Naive thymus-derived CD8-positive, alpha-beta T cell (primary cell): ENCODE measurements around the gene IRX4. TPM values are rescaled to one million over a fixed set of nuclear protein-coding genes. Genes with fewer than 3 reads are reported as not detected.

ENCODE experiments used
- ATAC-seq, 2 donors: fragments of 150-1000 bp; cut with Tn5 transposase in 1 of 2; sonication (Bioruptor Pico), chemical (Tn5 transposase) in 1 of 2; 1 replicate in 1 of 2; 2 replicates in 1 of 2; pipeline ENCODE4 v1.10.0; 2021; ENCODE audit warnings: mild to moderate bottlenecking in 2 of 2, moderate library complexity in 2 of 2
- POLR2A ChIA-PET: fragments of 350-600 bp; sonication (Branson Sonifier 250); formaldehyde crosslinking; loops from one replicate; lab custom pipeline; 2021; ENCODE audit warnings: antibody characterized with exemption; lab: Charles Lee
- DNase-seq, 10 donors: peaks; one replicate each; pipeline versions ENCODE4 v3.0.0 to v3.0.0-alpha.2; 2020 to 2022
- H3K27ac Mint-ChIP-seq, 10 donors: one replicate each; pipeline ENCODE4 v1.8.0; 2020 to 2022; ENCODE audit warnings: mild to moderate bottlenecking in 10 of 10, mixed read lengths in 10 of 10, moderate library complexity in 4 of 10, inconsistent platforms in 1 of 10
- H3K27me3 Mint-ChIP-seq, 5 donors: one replicate each; pipeline ENCODE4 v1.8.0; 2021 to 2022; ENCODE audit warnings: mixed read lengths in 5 of 5
- H3K36me3 Mint-ChIP-seq, 3 donors: one replicate each; pipeline ENCODE4 v1.8.0; 2020 to 2022; ENCODE audit warnings: mixed read lengths in 3 of 3, mild to moderate bottlenecking in 2 of 3, inconsistent platforms in 1 of 3
- H3K4me1 Mint-ChIP-seq, 4 donors: one replicate each; pipeline ENCODE4 v1.8.0; 2021 to 2022; ENCODE audit warnings: mixed read lengths in 4 of 4
- H3K4me3 Mint-ChIP-seq, 10 donors: one replicate each; pipeline ENCODE4 v1.8.0; 2020 to 2022; ENCODE audit warnings: mild to moderate bottlenecking in 10 of 10, mixed read lengths in 10 of 10, moderate library complexity in 6 of 10, inconsistent platforms in 1 of 10
- H3K9me3 Mint-ChIP-seq, 9 donors: one replicate each; pipeline ENCODE4 v1.8.0; 2020 to 2022; ENCODE audit warnings: mixed read lengths in 9 of 9, mild to moderate bottlenecking in 3 of 9, inconsistent platforms in 1 of 9, moderate library complexity in 1 of 9
- polyA plus RNA-seq, 3 donors: library from polyadenylated mRNA; unstranded; fragments of 300-500 nt; fragmentation: Illumina TruSeq; gene quantifications; one replicate each; pipeline ENCODE4 v1.2.3, GENCODE V29; 2021
- total RNA-seq, 8 experiments: library from RNA in 2 of 8; stranded (reverse) in 2 of 8; gene quantifications; one replicate each; pipeline ENCODE4 v1.2.3 and lab custom pipeline; 2021 to 2026

The IRX4 gene
- total and polyA plus RNA-seq, 5 experiments from 2014 or later = not detected

DNA sequence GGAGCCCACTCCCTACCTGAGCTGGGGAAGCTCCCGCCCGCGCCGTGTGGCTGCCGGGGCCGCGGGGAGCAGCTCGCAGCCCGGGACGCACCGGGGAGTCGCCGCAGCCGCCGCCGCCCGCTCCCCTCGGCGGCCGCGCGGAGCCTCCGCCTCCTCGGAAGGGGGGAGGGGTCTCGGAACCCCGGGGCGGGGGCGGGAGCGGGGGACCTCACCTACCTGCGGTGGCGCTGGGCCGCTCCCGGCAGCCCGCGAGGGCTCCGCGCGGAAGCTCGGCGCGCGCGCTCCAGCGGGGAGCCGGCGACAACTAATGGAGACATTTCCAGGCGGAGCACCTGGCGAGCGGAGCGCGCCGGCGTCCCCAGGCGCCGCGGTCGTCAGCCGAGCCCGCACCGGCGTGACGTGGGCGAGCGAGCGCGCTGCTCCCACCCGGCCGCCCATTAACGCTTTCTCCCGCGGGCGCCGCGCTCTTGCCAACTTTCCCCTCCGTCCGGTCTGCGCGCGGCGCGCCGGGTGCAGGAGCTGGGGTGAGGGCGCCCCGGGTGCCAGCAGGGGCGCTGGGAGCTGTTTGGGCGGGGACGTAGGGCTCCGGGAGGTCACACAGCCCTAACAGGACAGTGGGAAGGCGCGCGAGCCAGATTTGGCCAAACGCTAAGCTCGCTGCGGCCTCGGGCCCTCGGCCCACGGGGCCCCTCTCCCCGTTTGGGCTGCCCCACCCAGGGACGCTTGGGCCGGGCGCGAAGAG lies 4.3 kb upstream of the IRX4 start:
- Mint-ChIP-seq H3K27me3 (peaks cover 12 to 47% (median 33%) of the 10 kb centered on the region in 5 donors), H3K9me3 (no peaks in the 10 kb centered on the region), H3K27ac (no peak overlapping the region), H3K36me3 (no peaks in the 10 kb centered on the region), H3K4me3 (no peak overlapping the region), H3K4me1 (peaks cover 2 to 19% (median 9%) of the 10 kb centered on the region in 4 donors)
- ATAC-seq (no peak), DNase-seq (no peak)
- POLR2A ChIA-PET = no interaction called here

DNA sequence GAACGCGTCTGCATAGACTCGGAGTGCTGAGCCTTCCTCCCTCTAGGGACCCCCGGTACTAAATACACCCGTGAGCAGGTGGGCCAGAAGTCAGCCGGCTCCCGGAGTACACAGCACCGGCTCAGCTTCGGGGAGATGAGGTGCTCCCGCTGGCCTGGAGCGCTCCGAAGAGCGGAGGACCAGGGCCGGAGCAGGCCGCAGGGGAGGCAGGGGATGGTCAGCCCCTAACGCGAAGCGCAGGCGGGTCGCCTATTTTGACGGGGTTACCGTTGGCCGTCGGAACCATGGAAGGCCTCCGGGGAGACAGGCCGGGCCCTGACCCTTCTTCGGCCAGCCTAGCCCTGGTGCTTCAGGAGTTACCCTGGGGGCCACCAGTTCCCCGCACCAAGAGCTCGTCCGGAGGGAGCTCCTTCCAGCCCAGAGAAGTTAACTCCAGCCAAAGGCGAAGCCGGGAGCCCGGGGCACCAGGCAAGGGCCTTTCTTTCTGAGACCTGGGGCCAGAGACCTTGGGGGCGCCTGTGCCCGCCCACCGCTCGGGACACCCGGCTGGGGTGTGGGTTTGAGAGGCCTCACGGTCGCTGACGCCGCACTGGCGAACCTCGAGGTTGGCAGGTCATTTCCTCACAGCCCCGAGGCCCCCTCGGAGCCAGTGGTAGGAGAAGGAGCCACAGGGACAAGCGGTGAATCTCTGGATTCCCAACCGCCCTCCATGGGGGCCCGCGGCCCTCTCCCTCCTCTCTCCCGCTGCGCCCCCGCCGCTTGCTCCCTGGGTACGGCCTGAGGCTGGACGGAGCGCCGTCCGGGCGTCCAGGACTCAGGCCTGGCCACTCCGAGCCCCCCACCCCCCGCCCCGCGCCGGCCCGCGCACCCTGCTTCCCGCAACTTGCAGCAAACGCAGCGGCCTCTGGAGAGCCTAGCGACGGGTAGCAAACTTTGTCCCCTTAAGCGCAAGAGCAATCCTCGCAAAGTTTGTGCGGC lies 3.4 kb upstream of the IRX4 start:
- H3K4me3 Mint-ChIP-seq = peak overlapping the region in 2 of 10 donors; percentile 19 to 36
- peaks cover 2 to 24% (median 10%) of the 10 kb centered on the region in 4 donors for H3K4me1 Mint-ChIP-seq
- DNase-seq (no peak), ATAC-seq (no peak)
- POLR2A ChIA-PET = no interaction called here
- no peak overlapping the region for H3K27ac Mint-ChIP-seq
- peaks cover 15 to 54% (median 36%) of the 10 kb centered on the region in 5 donors for H3K27me3 Mint-ChIP-seq
- H3K36me3 Mint-ChIP-seq = no peaks in the 10 kb centered on the region
- H3K9me3 Mint-ChIP-seq = no peaks in the 10 kb centered on the region

DNA sequence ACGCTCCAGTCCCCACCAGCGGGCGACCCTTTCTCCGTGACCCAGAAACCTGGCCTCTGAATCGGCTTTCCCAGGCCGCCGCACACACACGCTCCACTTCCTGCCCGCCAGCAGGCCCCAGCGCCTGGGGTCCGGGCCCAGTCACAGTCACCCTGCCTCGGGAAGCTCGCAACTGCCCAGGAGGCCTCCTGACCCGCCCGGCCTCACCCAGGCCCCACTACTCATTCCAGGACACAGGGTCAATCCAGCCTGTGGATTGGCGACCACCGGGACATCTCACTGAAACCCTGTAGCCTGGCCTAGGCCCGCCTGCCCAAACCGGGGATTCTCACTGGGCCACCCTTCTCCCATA lies 2.7 kb upstream of the IRX4 start:
- Mint-ChIP-seq H3K9me3 (no peaks in the 10 kb centered on the region), H3K36me3 (no peaks in the 10 kb centered on the region), H3K4me1 (peaks cover 2 to 30% (median 13%) of the 10 kb centered on the region in 4 donors), H3K27me3 (peaks cover 18 to 61% (median 38%) of the 10 kb centered on the region in 5 donors), H3K27ac (no peak overlapping the region), H3K4me3 (peak overlapping the region in 2 of 10 donors; percentile 19 to 36)
- DNase-seq (no peak), ATAC-seq (no peak)
- POLR2A ChIA-PET = no interaction called here

DNA sequence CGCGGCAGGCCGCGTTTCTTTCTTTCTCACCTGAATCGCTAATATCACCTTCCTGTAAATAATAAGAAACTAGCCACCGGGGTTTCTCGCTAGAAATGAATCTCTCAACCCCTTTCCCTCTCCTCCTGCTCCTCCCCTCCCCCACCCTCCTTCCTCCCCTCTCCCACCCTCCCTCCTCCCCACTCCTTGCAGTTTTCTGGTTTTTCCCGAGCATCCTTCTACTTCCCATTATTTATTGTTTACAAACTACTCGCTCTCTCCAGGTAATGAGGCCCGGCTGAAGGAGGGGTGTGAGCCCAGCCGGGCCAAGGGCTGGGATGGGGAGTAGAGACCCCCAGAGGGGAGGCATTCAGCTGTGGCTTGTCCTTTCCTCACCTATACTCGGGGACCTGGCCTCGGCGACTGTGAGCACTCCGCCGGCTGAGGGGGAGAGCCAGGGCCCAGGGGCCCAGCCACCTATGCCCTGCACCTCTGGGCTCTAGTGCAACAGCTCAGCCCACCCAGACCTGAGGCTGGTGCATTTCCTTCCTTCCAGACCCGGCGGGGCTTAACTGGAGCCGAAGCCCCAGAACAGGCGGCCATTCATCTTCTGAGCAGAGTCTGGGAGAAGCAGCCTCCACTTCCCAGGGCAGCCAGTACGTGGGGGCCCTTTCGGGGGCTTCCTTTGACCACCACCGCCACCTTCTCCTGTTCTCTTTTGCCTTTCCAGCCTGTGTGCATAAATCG lies 2.1 kb upstream of the IRX4 start:
- H3K27me3 Mint-ChIP-seq = peaks cover 22 to 62% (median 42%) of the 10 kb centered on the region in 5 donors
- H3K36me3 Mint-ChIP-seq = no peaks in the 10 kb centered on the region
- H3K4me3 Mint-ChIP-seq = peak overlapping the region in 3 of 10 donors; percentile 19 to 66 (median 49)
- peaks cover 2 to 34% (median 14%) of the 10 kb centered on the region in 4 donors for H3K4me1 Mint-ChIP-seq
- H3K9me3 Mint-ChIP-seq = no peaks in the 10 kb centered on the region
- no peak overlapping the region for H3K27ac Mint-ChIP-seq
- POLR2A ChIA-PET = no interaction called here
- no peak for DNase-seq
- no peak for ATAC-seq

DNA sequence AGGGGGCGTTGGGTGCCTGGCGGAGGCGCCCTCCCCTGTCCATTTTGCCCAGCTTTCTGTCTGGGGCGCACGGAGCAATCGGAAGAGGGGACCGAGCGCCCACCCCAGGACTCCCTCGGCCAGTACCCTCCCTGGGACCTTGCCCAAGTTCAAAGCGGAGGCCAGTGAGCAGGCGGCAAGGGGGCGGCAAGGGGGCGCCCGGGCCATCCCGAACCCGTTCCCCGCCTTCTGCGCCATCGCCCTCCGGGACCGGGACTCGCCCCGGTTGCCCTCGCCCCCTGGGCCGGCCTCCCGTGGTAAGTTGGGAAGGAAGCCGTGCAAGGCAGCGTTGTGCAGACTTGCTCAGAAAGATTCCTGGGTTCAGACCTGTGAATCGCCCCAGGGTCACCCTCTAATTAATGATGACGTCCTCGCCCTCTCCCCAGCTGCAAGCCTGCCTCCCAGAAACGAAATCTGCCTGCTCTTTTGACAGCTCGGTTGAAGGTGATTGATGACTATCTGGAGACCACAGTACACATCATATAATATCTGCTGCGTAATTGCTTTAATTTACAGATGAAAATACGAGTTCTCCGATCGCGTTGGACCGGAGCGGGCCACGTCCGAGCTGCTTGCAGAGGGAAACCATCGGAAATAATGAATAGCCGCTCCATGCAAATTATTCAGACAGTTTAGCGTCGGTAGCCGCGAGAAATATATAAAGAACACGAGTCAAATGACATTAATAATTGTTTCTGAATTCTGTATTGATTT lies 1.4 kb upstream of the IRX4 start:
- H3K4me3 Mint-ChIP-seq = peak overlapping the region in 7 of 10 donors; percentile 15 to 66 (median 43)
- POLR2A ChIA-PET = no interaction called here
- ATAC-seq (no peak), DNase-seq (no peak)
- peaks cover 0 to 2% (median 0%) of the 10 kb centered on the region in 9 donors for H3K9me3 Mint-ChIP-seq
- peaks cover 25 to 62% (median 43%) of the 10 kb centered on the region in 5 donors for H3K27me3 Mint-ChIP-seq
- peaks cover 4 to 34% (median 15%) of the 10 kb centered on the region in 4 donors for H3K4me1 Mint-ChIP-seq
- H3K36me3 Mint-ChIP-seq = peaks cover 0 to 2% (median 0%) of the 10 kb centered on the region in 3 donors
- no peak overlapping the region for H3K27ac Mint-ChIP-seq

DNA sequence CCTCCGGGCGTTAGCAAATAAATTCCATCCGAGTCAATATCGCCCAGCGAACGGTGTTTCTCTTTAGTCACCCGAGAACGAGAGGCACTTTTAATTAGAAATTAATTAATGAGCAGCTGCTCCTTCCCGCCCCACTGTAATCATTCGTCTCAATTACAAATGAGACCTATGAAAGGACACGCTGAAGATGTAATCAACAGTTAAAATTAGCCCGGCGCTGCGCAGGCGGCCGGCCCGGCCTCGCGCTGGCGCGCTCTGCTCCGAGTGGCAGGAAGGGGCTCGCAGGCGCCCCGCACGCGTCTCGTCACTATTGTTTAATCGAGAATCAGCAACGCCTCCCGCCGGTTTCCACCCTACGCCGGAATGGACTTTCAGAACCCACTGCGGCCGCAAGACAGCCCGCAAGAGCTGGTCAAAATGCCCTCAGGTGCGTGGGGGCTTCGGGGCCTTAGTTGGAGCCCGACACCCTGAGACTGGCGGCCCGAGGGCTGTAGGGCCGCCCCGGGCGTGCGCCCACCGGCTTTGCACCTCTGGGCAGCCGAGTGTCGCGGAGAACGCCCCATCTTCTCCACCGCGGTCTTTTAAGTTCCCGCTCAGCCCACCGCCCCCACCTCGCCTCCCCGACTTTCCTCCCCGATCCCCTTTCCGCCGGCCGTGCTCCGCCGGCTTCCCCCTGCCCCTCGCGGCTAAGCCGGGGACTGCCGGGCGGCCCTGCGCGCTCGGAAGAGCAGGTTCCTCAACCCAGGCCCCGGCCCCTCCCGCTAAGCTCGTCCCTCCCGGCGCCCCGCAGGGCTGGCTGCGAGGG lies 597 bp upstream of the IRX4 start:
- H3K27ac Mint-ChIP-seq = no peak overlapping the region
- peak overlapping the region in 5 of 10 donors; percentile 6 to 51 (median 44) for H3K4me3 Mint-ChIP-seq
- peaks cover 24 to 57% (median 35%) of the 10 kb centered on the region in 5 donors for H3K27me3 Mint-ChIP-seq
- no peak for DNase-seq
- no peak for ATAC-seq
- H3K9me3 Mint-ChIP-seq = peaks cover 0 to 2% (median 0%) of the 10 kb centered on the region in 9 donors
- POLR2A ChIA-PET = no interaction called here
- peaks cover 4 to 34% (median 14%) of the 10 kb centered on the region in 4 donors for H3K4me1 Mint-ChIP-seq
- peaks cover 0 to 2% (median 0%) of the 10 kb centered on the region in 3 donors for H3K36me3 Mint-ChIP-seq

GRCh38 chr5:1881731-1882336 lies 891 bp downstream of the IRX4 start:
- no peak for ATAC-seq
- peak overlapping the region in 4 of 10 donors; percentile 23 to 52 (median 39) for H3K4me3 Mint-ChIP-seq

DNA sequence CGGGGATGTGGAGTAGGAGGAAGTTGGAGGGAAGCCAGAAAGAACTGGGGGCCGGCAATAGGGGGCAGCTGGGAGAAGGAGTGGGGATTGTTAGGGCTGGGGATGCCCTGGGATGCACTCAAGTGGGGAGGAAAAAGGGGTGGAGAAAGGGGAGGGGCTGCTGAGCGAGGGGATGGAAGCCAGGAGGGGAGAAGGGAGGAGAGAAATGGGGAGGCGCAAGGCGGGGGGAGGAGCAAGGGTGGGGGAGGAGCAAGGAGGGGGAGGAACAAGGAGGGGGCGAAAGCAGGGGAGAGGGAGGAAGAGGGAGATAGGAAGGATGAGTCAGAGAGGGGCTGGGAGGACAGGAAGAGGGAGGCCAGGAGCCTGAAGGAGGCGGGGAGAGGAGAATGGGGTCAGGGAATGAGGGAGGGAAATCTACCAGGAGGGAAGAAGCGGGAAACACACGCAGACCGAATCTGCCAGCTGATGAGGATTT lies 1.6 kb downstream of the IRX4 start:
- DNase-seq (no peak), ATAC-seq (no peak)
- peaks cover 0 to 2% (median 0%) of the 10 kb centered on the region in 3 donors for H3K36me3 Mint-ChIP-seq
- H3K27ac Mint-ChIP-seq = no peak overlapping the region
- peaks cover 27 to 63% (median 40%) of the 10 kb centered on the region in 5 donors for H3K27me3 Mint-ChIP-seq
- POLR2A ChIA-PET = no interaction called here
- peaks cover 0 to 3% (median 0%) of the 10 kb centered on the region in 9 donors for H3K9me3 Mint-ChIP-seq
- H3K4me1 Mint-ChIP-seq = peaks cover 4 to 35% (median 18%) of the 10 kb centered on the region in 4 donors
- peak overlapping the region in 3 of 10 donors; percentile 23 to 40 (median 26) for H3K4me3 Mint-ChIP-seq

More at GRCh38 chr5:1881731-1882336, 891 bp downstream of the IRX4 start:
- Mint-ChIP-seq H3K9me3 (peaks cover 0 to 3% (median 0%) of the 10 kb centered on the region in 9 donors), H3K36me3 (peaks cover 0 to 2% (median 0%) of the 10 kb centered on the region in 3 donors), H3K4me1 (peaks cover 4 to 34% (median 18%) of the 10 kb centered on the region in 4 donors), H3K27ac (no peak overlapping the region), H3K27me3 (peaks cover 27 to 62% (median 40%) of the 10 kb centered on the region in 5 donors)
- POLR2A ChIA-PET = no interaction called here
- DNase-seq = no peak

GRCh38 chr5:1880377-1881025 lies 2.2 kb downstream of the IRX4 start:
- Mint-ChIP-seq H3K4me3 (peak overlapping the region in 4 of 10 donors; percentile 6 to 46 (median 18)), H3K9me3 (peaks cover 0 to 3% (median 0%) of the 10 kb centered on the region in 9 donors)

More at GRCh38 chr5:1880377-1881025, 2.2 kb downstream of the IRX4 start:
- Mint-ChIP-seq H3K4me1 (peaks cover 7 to 37% (median 22%) of the 10 kb centered on the region in 4 donors), H3K27me3 (peaks cover 28 to 62% (median 41%) of the 10 kb centered on the region in 5 donors), H3K27ac (no peak overlapping the region), H3K36me3 (peaks cover 0 to 2% (median 0%) of the 10 kb centered on the region in 3 donors)
- ATAC-seq = no peak
- no peak for DNase-seq
- POLR2A ChIA-PET = no interaction called here
